Erythroblast (primary cell): Measurements from ENCODE around the gene JARID2.

ENCODE experiments used
- GATA1 ChIP-seq: IDR thresholded peaks from 2 replicates; pipeline ENCODE4 v1.6.1; 2011; ENCODE audit warnings: low read depth, mild to moderate bottlenecking, control low read depth, low read length, moderate library complexity
- POLR2A ChIP-seq: IDR thresholded peaks from 2 replicates; pipeline ENCODE4 v1.6.1; 2011; ENCODE audit warnings: mild to moderate bottlenecking, low read length

GRCh38 chr6:15335916-15336315, 90.0 kb downstream of the JARID2 start:
- TF ChIP-seq POLR2A (no peak), GATA1 (no peak)
